Left ventricle myocardium inferior (tissue), 1 donor: ENCODE measurements around the gene INO80C. TPM values are rescaled to one million over a fixed set of nuclear protein-coding genes. Genes with fewer than 3 reads are reported as not detected.
A peak's percentile ranks its signal among the peaks of the same experiment; 100 is the strongest.

Experiments used
- DNase-seq: peaks from one replicate; pipeline ENCODE4 v3.0.0-alpha.2; 2020
- H3K27ac ChIP-seq: fragments of 200-600 bp; replicated peaks from 2 replicates; pipeline ENCODE4 v1.8.0; 2021
- H3K27me3 ChIP-seq: fragments of 200-600 bp; 2 replicates; pipeline ENCODE4 v1.8.0; 2021; ENCODE audit warnings: low read depth
- H3K36me3 ChIP-seq: fragments of 200-600 bp; 2 replicates; pipeline ENCODE4 v1.8.0; 2021
- H3K4me1 ChIP-seq: fragments of 200-600 bp; 2 replicates; pipeline ENCODE4 v1.8.0; 2021
- H3K4me3 ChIP-seq: fragments of 200-600 bp; 2 replicates; pipeline ENCODE4 v1.8.0; 2021; ENCODE audit warnings: mild to moderate bottlenecking, moderate library complexity
- H3K9me3 ChIP-seq: fragments of 200-600 bp; replicated peaks from 2 replicates; pipeline ENCODE4 v1.8.0; 2021
- intact Hi-C: fragments of 100-400 bp; cut with micrococcal nuclease; formaldehyde crosslinking; loops from one replicate; pipeline ENCODE4 v1.11.0; 2022
- total RNA-seq: library from RNA; stranded (reverse); fragmentation: NEBNext Ultra II Directional; extraction: Animal tissue kit (Norgen Biotek cat#: 25700); gene quantifications from one replicate; pipeline ENCODE4 v1.2.1, GENCODE V29; 2021
- TF ChIP-seq, protein P1 (sequence below): fragments of 200-600 bp; IDR thresholded peaks from 2 replicates; pipeline ENCODE4 v1.8.0; 2021; ENCODE audit warnings: antibody characterized with exemption, mild to moderate bottlenecking, borderline replicate concordance
- donor health status: DM: no; HTN: yes; CAD: no; lungs with severe emphysema.

INO80C gene
- total RNA-seq, 1 donor from 2014 or later = 20.3 TPM

DNA sequence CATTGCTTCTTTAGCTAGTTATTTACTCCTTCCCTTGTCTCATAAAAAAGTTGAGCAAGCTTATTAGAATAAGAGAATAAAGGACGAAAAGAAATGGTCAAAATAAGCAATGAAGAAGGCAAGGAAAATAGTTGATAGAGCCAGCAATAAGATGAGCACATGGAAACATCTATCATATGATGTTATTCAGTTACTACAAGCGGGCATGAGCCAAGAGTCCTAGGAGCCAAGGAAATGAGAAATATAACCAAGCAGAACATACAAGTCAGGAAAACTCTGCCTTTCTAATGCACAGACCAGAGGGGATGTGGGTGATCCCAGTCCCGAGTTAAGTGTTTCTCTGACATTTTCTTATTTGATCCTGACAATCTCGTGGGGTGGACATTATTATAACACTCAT, 33.9 kb downstream of the INO80C start:
- Histone ChIP-seq H3K27ac (peak overlapping the region; percentile 82), H3K36me3 (no peaks in the 10 kb centered on the region), H3K27me3 (no peaks in the 10 kb centered on the region), H3K4me3 (no peak overlapping the region), H3K9me3 (no peaks in the 10 kb centered on the region), H3K4me1 (peaks cover 73% of the 10 kb centered on the region)
- TF ChIP-seq, protein P1, sequence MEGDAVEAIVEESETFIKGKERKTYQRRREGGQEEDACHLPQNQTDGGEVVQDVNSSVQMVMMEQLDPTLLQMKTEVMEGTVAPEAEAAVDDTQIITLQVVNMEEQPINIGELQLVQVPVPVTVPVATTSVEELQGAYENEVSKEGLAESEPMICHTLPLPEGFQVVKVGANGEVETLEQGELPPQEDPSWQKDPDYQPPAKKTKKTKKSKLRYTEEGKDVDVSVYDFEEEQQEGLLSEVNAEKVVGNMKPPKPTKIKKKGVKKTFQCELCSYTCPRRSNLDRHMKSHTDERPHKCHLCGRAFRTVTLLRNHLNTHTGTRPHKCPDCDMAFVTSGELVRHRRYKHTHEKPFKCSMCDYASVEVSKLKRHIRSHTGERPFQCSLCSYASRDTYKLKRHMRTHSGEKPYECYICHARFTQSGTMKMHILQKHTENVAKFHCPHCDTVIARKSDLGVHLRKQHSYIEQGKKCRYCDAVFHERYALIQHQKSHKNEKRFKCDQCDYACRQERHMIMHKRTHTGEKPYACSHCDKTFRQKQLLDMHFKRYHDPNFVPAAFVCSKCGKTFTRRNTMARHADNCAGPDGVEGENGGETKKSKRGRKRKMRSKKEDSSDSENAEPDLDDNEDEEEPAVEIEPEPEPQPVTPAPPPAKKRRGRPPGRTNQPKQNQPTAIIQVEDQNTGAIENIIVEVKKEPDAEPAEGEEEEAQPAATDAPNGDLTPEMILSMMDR = no peak
- intact Hi-C loops = no loop called here
- no peak for DNase-seq

DNA sequence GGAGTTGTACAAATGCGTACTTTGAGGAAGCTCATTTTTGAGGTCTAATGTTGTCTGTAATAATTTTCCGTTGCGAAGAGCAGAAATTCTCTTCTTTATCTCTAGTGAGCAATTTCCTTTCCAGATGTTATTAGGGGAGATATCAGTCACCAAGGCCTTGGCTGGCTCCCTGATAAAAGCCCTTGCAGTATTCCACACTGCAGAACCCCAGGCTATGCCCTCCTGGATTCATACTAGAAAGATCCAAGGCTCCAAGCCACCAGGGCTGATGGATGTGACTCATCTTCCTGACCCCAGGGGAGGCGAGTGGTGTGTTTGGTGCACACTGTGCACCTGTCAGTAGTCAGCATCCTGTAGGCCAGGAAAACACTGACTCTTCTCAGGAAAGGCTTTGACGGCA, 34.7 kb downstream of the INO80C start:
- DNase-seq = no peak
- Histone ChIP-seq H3K27ac (peak overlapping the region; percentile 82), H3K4me3 (no peak overlapping the region), H3K36me3 (no peaks in the 10 kb centered on the region), H3K27me3 (no peaks in the 10 kb centered on the region), H3K4me1 (peaks cover 81% of the 10 kb centered on the region), H3K9me3 (no peaks in the 10 kb centered on the region)
- TF ChIP-seq, protein P1 = no peak
- intact Hi-C loops = no loop called here

DNA sequence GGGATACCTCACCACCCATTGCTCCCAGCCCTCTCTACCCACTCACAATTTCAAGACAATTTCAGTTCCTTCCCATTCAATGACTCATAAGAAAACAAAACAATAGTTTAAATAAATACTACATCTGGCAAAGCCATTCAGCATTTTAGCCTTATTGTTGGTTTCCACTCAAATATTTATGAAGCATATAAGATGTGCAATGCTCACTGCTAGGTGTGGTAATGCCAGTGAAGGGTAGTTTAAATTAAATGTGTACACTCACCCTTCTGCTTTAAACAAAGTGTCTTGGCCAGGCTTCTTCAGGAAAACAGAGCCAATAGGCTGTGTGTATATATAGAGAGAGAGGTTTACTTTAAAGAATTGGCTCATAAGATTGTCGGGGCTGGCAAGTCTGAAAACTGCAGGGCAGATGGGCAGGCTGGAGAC, 37.0 kb downstream of the INO80C start:
- no peaks in the 10 kb centered on the region for H3K9me3 ChIP-seq
- H3K36me3 ChIP-seq = no peaks in the 10 kb centered on the region
- peak overlapping the region; percentile 82 for H3K27ac ChIP-seq
- DNase-seq = no peak
- TF ChIP-seq, protein P1 = no peak
- peaks cover 70% of the 10 kb centered on the region for H3K4me1 ChIP-seq
- H3K4me3 ChIP-seq = no peak overlapping the region
- intact Hi-C loops = no loop called here
- no peaks in the 10 kb centered on the region for H3K27me3 ChIP-seq

DNA sequence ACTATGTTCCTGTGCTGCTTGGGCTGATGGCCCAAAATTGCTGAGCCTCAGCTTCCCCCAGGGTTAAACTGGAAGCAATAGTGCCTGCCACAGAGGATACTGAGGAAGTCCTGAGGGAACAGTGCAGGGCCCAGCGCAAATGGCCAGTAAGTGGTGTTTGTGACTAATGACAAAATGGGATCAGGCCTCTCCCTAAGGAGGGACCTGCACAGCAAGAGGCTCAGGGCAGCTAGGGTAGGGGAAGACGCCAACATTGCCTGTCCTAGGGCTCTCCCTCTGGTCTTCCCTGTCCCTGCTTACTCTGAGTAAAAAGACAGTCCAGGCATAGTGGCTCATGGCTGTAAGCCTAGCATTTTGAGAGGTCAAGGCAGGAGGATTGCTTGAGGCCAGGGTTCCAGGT, 37.8 kb downstream of the INO80C start:
- Histone ChIP-seq H3K4me3 (no peak overlapping the region), H3K27ac (peak overlapping the region; percentile 82), H3K36me3 (no peaks in the 10 kb centered on the region), H3K27me3 (no peaks in the 10 kb centered on the region), H3K4me1 (peaks cover 70% of the 10 kb centered on the region), H3K9me3 (no peaks in the 10 kb centered on the region)
- TF ChIP-seq, protein P1 = no peak
- intact Hi-C loops = no loop called here
- no peak for DNase-seq

DNA sequence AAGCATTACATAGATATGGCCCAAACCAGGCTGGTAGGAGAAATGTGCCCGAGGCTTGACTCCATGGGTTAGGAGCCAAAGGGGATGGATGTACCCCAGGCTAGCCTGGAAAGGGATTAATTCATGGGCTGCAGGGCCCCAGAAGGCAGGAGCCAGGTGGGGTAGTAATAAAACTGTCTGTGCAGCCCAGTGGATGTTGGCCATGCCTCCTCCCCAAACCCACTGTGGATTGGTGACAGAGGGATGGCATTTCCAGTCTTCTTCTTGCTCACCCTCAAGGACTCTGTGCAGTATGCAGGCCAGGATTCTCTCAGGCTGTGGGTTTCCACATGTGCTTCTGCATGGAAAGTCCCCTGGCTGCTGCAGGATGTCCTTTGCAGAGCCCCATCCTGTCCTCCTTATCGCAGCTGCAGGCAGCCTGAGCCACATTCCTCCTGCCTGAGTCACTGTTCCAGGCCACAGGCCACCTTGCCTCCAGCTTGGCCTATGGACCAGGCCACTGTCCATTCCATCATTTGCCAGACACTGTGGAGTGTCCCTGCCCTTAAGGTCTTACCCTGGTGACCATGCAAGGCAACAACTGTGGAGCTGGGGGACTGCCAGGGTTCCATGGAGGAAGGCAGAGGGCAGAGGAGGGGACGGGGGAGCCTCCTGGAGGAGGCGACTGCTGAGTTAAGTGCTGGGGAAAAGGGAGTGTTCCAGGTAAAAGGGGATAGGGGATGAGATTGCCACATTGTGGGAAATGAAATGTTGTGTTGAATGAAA, 38.9 kb downstream of the INO80C start:
- H3K9me3 ChIP-seq = no peaks in the 10 kb centered on the region
- H3K4me3 ChIP-seq = no peak overlapping the region
- H3K27me3 ChIP-seq = no peaks in the 10 kb centered on the region
- peaks cover 64% of the 10 kb centered on the region for H3K4me1 ChIP-seq
- intact Hi-C loops = no loop called here
- H3K36me3 ChIP-seq = no peaks in the 10 kb centered on the region
- TF ChIP-seq, protein P1 = peak; percentile 9
- H3K27ac ChIP-seq = peak overlapping the region; percentile 82
- DNase-seq = peak; percentile 69
